Mammary epithelial cell (primary cell): ENCODE measurements around the gene CTTNBP2NL.

ENCODE experiments used
- EZH2 ChIP-seq: IDR thresholded peaks from 2 replicates; pipeline ENCODE4 v1.6.1; 2012; ENCODE audit warnings: low read length, inconsistent platforms, borderline replicate concordance
- TF ChIP-seq, protein P1 (sequence below), 2 donors: IDR thresholded peaks in 1 of 2; conservative IDR thresholded peaks in 1 of 2; 2 replicates each; pipeline ENCODE4 v1.5.1; 2011 to 2012; ENCODE audit warnings: inconsistent platforms in 2 of 2, low read length in 2 of 2, mild to moderate bottlenecking in 2 of 2, control low read depth in 1 of 2, low read depth in 1 of 2; ENCODE audit not compliant: insufficient read depth in 1 of 2; ENCODE audit errors: extremely low read depth in 1 of 2

DNA sequence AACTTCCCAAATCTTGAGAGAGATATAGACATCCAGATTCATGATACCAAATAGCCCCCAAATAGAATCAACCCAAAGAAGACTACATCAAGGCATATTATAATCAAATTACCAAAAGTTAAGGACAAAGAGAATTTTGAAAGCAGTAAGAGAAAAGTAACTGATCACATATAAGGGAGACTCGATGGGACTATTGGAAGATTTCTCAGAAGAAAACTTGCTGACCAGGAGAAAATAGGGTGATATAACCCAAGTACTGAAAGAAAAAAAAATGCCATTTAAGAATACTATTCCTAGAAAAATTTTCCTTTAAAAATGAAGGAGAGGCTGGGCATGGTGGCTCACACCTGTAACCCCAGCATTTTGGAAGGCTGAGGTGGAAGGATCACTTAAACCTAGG, 82.3 kb downstream of the CTTNBP2NL start:
- no peak for TF ChIP-seq EZH2
- TF ChIP-seq, protein P1, sequence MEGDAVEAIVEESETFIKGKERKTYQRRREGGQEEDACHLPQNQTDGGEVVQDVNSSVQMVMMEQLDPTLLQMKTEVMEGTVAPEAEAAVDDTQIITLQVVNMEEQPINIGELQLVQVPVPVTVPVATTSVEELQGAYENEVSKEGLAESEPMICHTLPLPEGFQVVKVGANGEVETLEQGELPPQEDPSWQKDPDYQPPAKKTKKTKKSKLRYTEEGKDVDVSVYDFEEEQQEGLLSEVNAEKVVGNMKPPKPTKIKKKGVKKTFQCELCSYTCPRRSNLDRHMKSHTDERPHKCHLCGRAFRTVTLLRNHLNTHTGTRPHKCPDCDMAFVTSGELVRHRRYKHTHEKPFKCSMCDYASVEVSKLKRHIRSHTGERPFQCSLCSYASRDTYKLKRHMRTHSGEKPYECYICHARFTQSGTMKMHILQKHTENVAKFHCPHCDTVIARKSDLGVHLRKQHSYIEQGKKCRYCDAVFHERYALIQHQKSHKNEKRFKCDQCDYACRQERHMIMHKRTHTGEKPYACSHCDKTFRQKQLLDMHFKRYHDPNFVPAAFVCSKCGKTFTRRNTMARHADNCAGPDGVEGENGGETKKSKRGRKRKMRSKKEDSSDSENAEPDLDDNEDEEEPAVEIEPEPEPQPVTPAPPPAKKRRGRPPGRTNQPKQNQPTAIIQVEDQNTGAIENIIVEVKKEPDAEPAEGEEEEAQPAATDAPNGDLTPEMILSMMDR (conservative IDR thresholded peaks at IDR 0.05 in 1 of 2, IDR thresholded peaks at IDR 0.05 in 1 of 2; ENCODE audit: extremely low read depth in 1 of 2, insufficient read depth in 1 of 2, low read depth in 1 of 2, low read length in 2 of 2) = no peak
